BLaER1 treated with 17β-estradiol and CSF1 and Interleukin-3, amounts not matched to agents 10 nM and 100 nM (cell line): ENCODE results near the gene ATXN1.

Source experiments
- H3K27ac ChIP-seq, 11 experiments: shearing (Covaris generic); formaldehyde crosslinking; 2 replicates each; pipeline ENCODE4 v1.8.1; 2022
- H3K27me3 ChIP-seq, 11 experiments: shearing (Covaris generic); formaldehyde crosslinking; 2 replicates each; pipeline ENCODE4 v1.8.1; 2022
- H3K36me3 ChIP-seq, 11 experiments: shearing (Covaris generic); formaldehyde crosslinking; 2 replicates each; pipeline ENCODE4 v1.8.1; 2022
- H3K4me1 ChIP-seq, 10 experiments: shearing (Covaris generic); formaldehyde crosslinking; 2 replicates each; pipeline ENCODE4 v1.8.1; 2022
- H3K4me2 ChIP-seq, 11 experiments: shearing (Covaris generic); formaldehyde crosslinking; 2 replicates each; pipeline ENCODE4 v1.8.1; 2022
- H3K4me3 ChIP-seq, 10 experiments: shearing (Covaris generic); formaldehyde crosslinking; 2 replicates each; pipeline ENCODE4 v1.8.1; 2022
- H3K9ac ChIP-seq, 11 experiments: shearing (Covaris generic); formaldehyde crosslinking; 2 replicates each; pipeline ENCODE4 v1.8.1; 2022
- H3K9me3 ChIP-seq, 11 experiments: shearing (Covaris generic); formaldehyde crosslinking; replicated peaks in 1 of 11; 2 replicates each; pipeline ENCODE4 v1.8.1; 2022
- H4K20me1 ChIP-seq, 11 experiments: shearing (Covaris generic); formaldehyde crosslinking; 2 replicates each; pipeline ENCODE4 v1.8.1; 2022
- Cebpa-rat ChIP-seq, 11 experiments: shearing (Covaris generic); IDR thresholded peaks; 2 replicates each; pipeline ENCODE4 v1.8.1; 2022

ATXN1 gene

GRCh38 chr6:16567071-16567470, 194.2 kb downstream of the ATXN1 start:
- Histone ChIP-seq H3K9me3 (no peaks in the 10 kb centered on the region; a peak in 1 of 22 replicates), H3K9ac (no peak overlapping the region), H3K4me2 (no peak overlapping the region), H3K4me1 (peaks cover 10 to 25% (median 18%) of the 10 kb centered on the region in 10 experiments), H3K36me3 (peaks cover 0 to 53% (median 0%) of the 10 kb centered on the region in 11 experiments; a peak in 5 of 22 replicates), H4K20me1 (peaks cover 0 to 66% (median 0%) of the 10 kb centered on the region in 11 experiments; a peak in 3 of 22 replicates), H3K27me3 (no peaks in the 10 kb centered on the region), H3K4me3 (no peak overlapping the region), H3K27ac (no peak overlapping the region)
- no peak for TF ChIP-seq Cebpa-rat (IDR thresholded peaks at IDR 0.05)

- Histone ChIP-seq H3K27me3 (no peaks in the 10 kb centered on the region), H3K36me3 (peaks cover 0 to 53% (median 0%) of the 10 kb centered on the region in 11 experiments; a peak in 4 of 22 replicates), H3K4me2 (peak overlapping the region in 7 of 11 experiments; percentile 1 to 65 (median 50); a peak in 14 of 22 replicates), H4K20me1 (peaks cover 0 to 67% (median 0%) of the 10 kb centered on the region in 11 experiments; a peak in 3 of 22 replicates), H3K9ac (no peak overlapping the region), H3K27ac (no peak overlapping the region), H3K4me3 (no peak overlapping the region), H3K9me3 (no peaks in the 10 kb centered on the region), H3K4me1 (peaks cover 4 to 18% (median 11%) of the 10 kb centered on the region in 10 experiments)
- TF ChIP-seq Cebpa-rat (IDR thresholded peaks at IDR 0.05), result no peak
Measured at GRCh38 chr6:16564436-16564835, 196.8 kb downstream of the ATXN1 start.

GRCh38 chr6:16563628-16564240, 197.5 kb downstream of the ATXN1 start:
- peaks cover 0 to 18% (median 8%) of the 10 kb centered on the region in 10 experiments; a peak in 12 of 20 replicates for H3K4me1 ChIP-seq
- H3K27me3 ChIP-seq, result no peaks in the 10 kb centered on the region
- peak overlapping the region in 5 of 11 experiments; percentile 23 to 65 (median 50); a peak in 5 of 22 replicates for H3K4me2 ChIP-seq
- H3K36me3 ChIP-seq, result peaks cover 0 to 46% (median 0%) of the 10 kb centered on the region in 11 experiments; a peak in 4 of 22 replicates
- no peak overlapping the region for H3K9ac ChIP-seq
- peaks cover 0 to 67% (median 0%) of the 10 kb centered on the region in 11 experiments; a peak in 3 of 22 replicates for H4K20me1 ChIP-seq
- H3K9me3 ChIP-seq, result no peaks in the 10 kb centered on the region
- TF ChIP-seq Cebpa-rat (IDR thresholded peaks at IDR 0.05), result 0 out of 22 replicates have a peak, but pooled peaks of 1 of the 11 experiments have one; percentile 15
- no peak overlapping the region for H3K27ac ChIP-seq
- no peak overlapping the region for H3K4me3 ChIP-seq

GRCh38 chr6:16562498-16562897, 198.8 kb downstream of the ATXN1 start:
- Histone ChIP-seq H3K4me1 (peaks cover 0 to 18% (median 8%) of the 10 kb centered on the region in 10 experiments; a peak in 12 of 20 replicates), H3K36me3 (peaks cover 0 to 47% (median 0%) of the 10 kb centered on the region in 11 experiments; a peak in 4 of 22 replicates), H3K9me3 (no peaks in the 10 kb centered on the region), H3K27me3 (no peaks in the 10 kb centered on the region), H3K4me2 (no peak overlapping the region), H3K27ac (no peak overlapping the region), H3K4me3 (no peak overlapping the region), H4K20me1 (peaks cover 0 to 55% (median 0%) of the 10 kb centered on the region in 11 experiments; a peak in 3 of 22 replicates), H3K9ac (no peak overlapping the region)
- TF ChIP-seq Cebpa-rat (IDR thresholded peaks at IDR 0.05), result no peak

GRCh38 chr6:16559071-16559470, 202.2 kb downstream of the ATXN1 start:
- H3K27me3 ChIP-seq, result no peaks in the 10 kb centered on the region
- peaks cover 0 to 7% (median under 1%) of the 10 kb centered on the region in 10 experiments; a peak in 4 of 20 replicates for H3K4me1 ChIP-seq
- H3K9me3 ChIP-seq, result no peaks in the 10 kb centered on the region
- H3K9ac ChIP-seq, result no peak overlapping the region
- H3K27ac ChIP-seq, result no peak overlapping the region
- no peak overlapping the region for H3K4me3 ChIP-seq
- H3K4me2 ChIP-seq, result no peak overlapping the region
- H4K20me1 ChIP-seq, result peaks cover 0 to 31% (median 0%) of the 10 kb centered on the region in 11 experiments; a peak in 3 of 22 replicates
- H3K36me3 ChIP-seq, result peaks cover 0 to 64% (median 0%) of the 10 kb centered on the region in 11 experiments; a peak in 4 of 22 replicates
- no peak for TF ChIP-seq Cebpa-rat (IDR thresholded peaks at IDR 0.05)

- Histone ChIP-seq H3K36me3 (peaks cover 0 to 62% (median 0%) of the 10 kb centered on the region in 11 experiments; a peak in 7 of 22 replicates), H3K27ac (no peak overlapping the region), H3K9ac (no peak overlapping the region), H3K4me1 (no peaks in the 10 kb centered on the region), H3K4me3 (no peak overlapping the region), H3K27me3 (no peaks in the 10 kb centered on the region), H3K9me3 (no peaks in the 10 kb centered on the region), H4K20me1 (peaks cover 0 to 25% (median 0%) of the 10 kb centered on the region in 11 experiments; a peak in 2 of 22 replicates), H3K4me2 (no peak overlapping the region)
- no peak for TF ChIP-seq Cebpa-rat (IDR thresholded peaks at IDR 0.05)
Measured at GRCh38 chr6:16555550-16555949, 205.7 kb downstream of the ATXN1 start.

GRCh38 chr6:16553531-16553930, 207.7 kb downstream of the ATXN1 start:
- Histone ChIP-seq H3K9ac (no peak overlapping the region), H3K36me3 (peaks cover 0 to 64% (median 0%) of the 10 kb centered on the region in 11 experiments; a peak in 7 of 22 replicates), H3K27me3 (no peaks in the 10 kb centered on the region), H4K20me1 (peaks cover 0 to 28% (median 0%) of the 10 kb centered on the region in 11 experiments; a peak in 2 of 22 replicates), H3K9me3 (no peaks in the 10 kb centered on the region), H3K27ac (no peak overlapping the region), H3K4me1 (no peaks in the 10 kb centered on the region), H3K4me2 (no peak overlapping the region), H3K4me3 (no peak overlapping the region)
- no peak for TF ChIP-seq Cebpa-rat (IDR thresholded peaks at IDR 0.05)

GRCh38 chr6:16551466-16551865, 209.8 kb downstream of the ATXN1 start:
- H3K27ac ChIP-seq, result no peak overlapping the region
- TF ChIP-seq Cebpa-rat (IDR thresholded peaks at IDR 0.05), result no peak

GRCh38 chr6:16548121-16548520, 213.1 kb downstream of the ATXN1 start:
- peak overlapping the region in 3 of 11 experiments; percentile 10 to 30 (median 30); a peak in 5 of 22 replicates for H3K4me2 ChIP-seq
- H4K20me1 ChIP-seq, result peaks cover 0 to 42% (median 0%) of the 10 kb centered on the region in 11 experiments; a peak in 3 of 22 replicates

More at GRCh38 chr6:16551466-16551865, 209.8 kb downstream of the ATXN1 start:
- no peak overlapping the region for H3K9ac ChIP-seq
- peaks cover 0 to 40% (median 0%) of the 10 kb centered on the region in 11 experiments; a peak in 3 of 22 replicates for H4K20me1 ChIP-seq
- no peaks in the 10 kb centered on the region for H3K27me3 ChIP-seq
- H3K4me2 ChIP-seq, result no peak overlapping the region
- peaks cover 0 to 69% (median 0%) of the 10 kb centered on the region in 11 experiments; a peak in 7 of 22 replicates for H3K36me3 ChIP-seq
- no peaks in the 10 kb centered on the region for H3K9me3 ChIP-seq
- peaks cover 0 to 9% (median 0%) of the 10 kb centered on the region in 10 experiments; a peak in 6 of 20 replicates for H3K4me1 ChIP-seq
- no peak overlapping the region for H3K4me3 ChIP-seq

More at GRCh38 chr6:16548121-16548520, 213.1 kb downstream of the ATXN1 start:
- Histone ChIP-seq H3K36me3 (peaks cover 0 to 66% (median 0%) of the 10 kb centered on the region in 11 experiments; a peak in 7 of 22 replicates), H3K9ac (no peak overlapping the region), H3K4me1 (peaks cover 0 to 9% (median 0%) of the 10 kb centered on the region in 10 experiments; a peak in 6 of 20 replicates), H3K27ac (no peak overlapping the region), H3K4me3 (no peak overlapping the region), H3K9me3 (no peaks in the 10 kb centered on the region), H3K27me3 (no peaks in the 10 kb centered on the region)
- no peak for TF ChIP-seq Cebpa-rat (IDR thresholded peaks at IDR 0.05)
